NCI-H524 (cell line): Measurements from ENCODE around the gene KCNIP4.

Experiments
- DNase-seq, 2 experiments: peaks; one replicate each; lab custom pipeline; 2025; lab: John Stamatoyannopoulos, UW

Gene KCNIP4

DNA sequence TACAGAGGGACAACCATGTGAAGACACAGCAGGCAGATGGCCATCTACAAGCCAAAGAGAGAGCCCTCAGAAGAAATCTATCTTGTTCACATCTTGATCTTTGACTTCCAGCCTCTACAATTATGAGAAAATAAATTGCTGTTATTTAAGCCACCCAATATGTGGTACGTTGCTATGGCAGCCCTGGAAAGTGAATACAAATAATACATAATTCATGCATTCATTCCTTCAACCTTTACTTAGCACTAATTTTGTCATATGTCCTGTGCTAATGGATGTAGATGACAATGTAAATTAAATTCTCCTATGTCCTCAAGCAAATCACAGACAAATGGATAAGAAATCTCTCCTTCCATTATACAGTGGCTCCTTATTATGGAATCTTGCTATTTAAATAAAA lies 886.7 kb downstream of the KCNIP4 start:
- DNase-seq = no peak

DNA sequence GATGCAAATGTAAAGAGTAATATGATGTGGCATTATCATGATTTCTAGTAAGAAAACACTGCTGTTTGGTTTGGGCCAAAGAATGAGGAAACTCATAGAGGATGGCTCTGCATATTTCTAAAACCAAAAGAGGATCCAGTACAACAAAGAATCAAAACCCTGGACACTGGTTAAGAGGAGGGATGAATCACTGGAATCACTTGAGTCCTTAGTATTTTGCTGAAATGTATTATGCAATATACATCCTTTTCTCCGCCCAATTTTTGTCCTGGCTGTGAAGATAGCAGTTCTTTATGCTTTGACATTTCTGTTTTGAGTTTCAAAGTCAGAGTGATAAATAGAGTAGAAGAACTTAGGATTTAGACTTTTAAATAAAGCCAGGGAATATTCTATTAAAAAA lies 902.4 kb downstream of the KCNIP4 start:
- no peak for DNase-seq

- DNase-seq = no peak
Observed at GRCh38 chr4:21045119-21045518, 903.5 kb downstream of the KCNIP4 start.

DNA sequence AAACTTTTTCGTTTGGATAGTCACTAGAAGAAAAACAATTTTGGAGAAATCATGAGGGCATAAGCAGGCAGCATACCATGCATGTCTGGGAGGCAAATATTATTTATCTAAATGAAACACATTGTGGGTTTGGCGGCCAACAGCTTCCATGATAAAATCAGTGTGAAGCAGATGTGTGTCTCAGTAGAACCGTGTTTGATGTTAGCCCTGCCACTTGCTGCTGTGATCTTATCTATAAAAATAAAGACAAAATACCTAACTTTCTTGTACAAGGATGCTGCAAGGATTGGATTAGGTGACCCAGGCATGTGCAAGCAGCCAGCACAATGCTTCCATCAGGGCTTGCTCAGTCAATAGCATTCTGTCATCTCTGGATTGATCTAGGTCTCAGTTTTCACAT lies 906.9 kb downstream of the KCNIP4 start:
- DNase-seq = no peak

DNA sequence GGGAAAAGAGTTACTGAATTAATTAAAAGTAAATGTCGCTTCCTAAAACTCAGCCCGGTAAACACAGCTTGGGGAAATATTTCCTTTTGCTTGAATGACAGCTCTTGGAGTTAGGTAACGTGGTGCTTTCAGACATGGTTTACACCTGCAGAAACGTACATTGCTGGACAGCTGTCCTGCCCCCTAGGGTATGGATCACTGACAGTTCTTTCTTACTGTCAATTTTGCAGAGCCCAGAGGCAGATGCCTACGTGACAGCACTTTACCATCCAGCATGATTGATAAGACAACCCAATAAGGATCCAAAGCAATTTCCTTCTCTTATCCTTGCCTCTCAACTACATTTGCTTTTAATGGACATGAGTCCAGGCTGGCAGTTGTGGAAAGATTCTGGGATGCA lies 913.8 kb downstream of the KCNIP4 start:
- DNase-seq = no peak

GRCh38 chr4:21032089-21032645 lies 916.4 kb downstream of the KCNIP4 start:
- DNase-seq = no peak

DNA sequence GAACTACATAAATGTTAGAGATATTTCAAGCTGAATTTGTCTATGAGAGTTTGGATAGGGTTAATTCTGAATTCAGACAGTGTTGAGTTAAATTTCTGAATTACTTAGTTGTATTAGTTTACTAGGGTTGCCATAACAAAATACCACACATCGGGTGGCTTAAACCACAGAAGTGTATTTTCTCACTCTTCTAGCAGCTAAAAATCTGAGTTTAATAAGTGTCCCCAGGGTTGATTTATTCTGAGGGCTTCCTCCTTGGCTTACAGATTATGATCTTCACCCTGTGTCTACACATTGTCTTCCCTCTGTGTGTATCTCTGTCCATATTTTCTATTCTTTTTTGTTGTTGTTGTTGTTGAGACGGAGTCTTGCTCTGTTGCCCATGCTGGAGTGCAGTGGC lies 929.8 kb downstream of the KCNIP4 start:
- no peak for DNase-seq

GRCh38 chr4:21013501-21013900 lies 935.1 kb downstream of the KCNIP4 start:
- no peak for DNase-seq

- no peak for DNase-seq
Observed at GRCh38 chr4:21012851-21013331, 935.7 kb downstream of the KCNIP4 start.

- no peak for DNase-seq
Observed at GRCh38 chr4:21011106-21011505, 937.5 kb downstream of the KCNIP4 start.

DNA sequence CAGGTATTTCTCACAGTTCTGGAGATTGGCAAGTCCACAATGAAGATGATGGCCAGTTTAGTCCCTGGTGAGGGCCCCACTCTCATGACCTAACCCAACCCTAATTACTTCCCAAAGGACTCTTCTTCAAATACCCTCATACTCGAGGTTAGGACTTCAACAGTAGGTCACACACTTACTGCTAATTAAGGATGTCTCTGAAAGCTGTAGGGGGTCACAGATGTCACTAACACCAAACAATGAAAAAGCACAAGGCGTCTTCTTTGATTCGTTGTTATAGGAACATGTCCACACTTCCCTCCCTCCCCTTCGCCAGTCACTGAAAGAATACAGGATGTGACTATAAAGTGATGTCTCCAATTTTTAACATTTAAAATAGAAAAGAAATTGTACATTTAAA lies 938.6 kb downstream of the KCNIP4 start:
- DNase-seq = no peak

DNA sequence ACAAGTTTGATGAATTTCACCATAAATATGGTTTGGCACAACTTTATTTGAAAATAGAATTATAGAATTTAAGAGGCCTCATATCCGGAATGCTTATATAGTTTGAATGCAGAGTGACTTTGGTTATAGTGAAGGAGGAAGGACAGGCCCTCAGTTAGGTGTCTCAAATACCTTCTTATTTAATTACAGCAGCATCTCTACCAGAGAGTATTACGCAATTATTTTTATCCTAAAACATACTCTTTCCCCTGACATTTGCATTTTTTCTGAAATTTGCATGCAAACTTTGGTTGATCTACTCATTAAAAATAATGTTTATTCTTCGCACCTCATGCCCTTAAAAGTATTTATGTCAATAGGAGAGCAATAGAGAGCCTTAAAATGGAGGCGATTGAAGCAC lies 942.9 kb downstream of the KCNIP4 start:
- DNase-seq = no peak

GRCh38 chr4:21002976-21003375 lies 945.6 kb downstream of the KCNIP4 start:
- DNase-seq = no peak

DNA sequence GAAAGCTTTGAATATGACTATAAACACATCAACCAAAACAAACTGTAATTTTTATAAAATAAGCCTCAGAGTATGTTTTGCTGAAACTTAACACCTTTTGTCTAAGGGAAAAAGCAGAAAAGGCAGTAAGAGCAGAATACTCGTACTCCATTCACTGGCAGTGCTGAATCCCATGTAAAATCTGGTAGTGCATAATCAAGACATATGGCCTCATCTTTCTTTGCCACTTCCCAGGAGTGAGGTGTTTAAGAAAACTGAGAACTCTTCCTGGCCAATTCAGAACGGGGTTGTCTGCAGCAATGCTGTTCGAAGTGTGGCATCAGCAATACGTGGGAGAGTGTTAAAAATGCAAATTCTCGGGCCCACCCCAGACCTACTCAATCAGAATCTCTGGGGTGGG lies 946.3 kb downstream of the KCNIP4 start:
- no peak for DNase-seq

- DNase-seq = no peak
Observed at GRCh38 chr4:21001490-21001889, 947.1 kb downstream of the KCNIP4 start.

GRCh38 chr4:20997886-20998285 lies 950.7 kb downstream of the KCNIP4 start:
- DNase-seq = no peak

- DNase-seq = no peak
Observed at GRCh38 chr4:20995610-20996009, 953.0 kb downstream of the KCNIP4 start.

- DNase-seq = no peak
Observed at GRCh38 chr4:20995015-20995414, 953.6 kb downstream of the KCNIP4 start.

DNA sequence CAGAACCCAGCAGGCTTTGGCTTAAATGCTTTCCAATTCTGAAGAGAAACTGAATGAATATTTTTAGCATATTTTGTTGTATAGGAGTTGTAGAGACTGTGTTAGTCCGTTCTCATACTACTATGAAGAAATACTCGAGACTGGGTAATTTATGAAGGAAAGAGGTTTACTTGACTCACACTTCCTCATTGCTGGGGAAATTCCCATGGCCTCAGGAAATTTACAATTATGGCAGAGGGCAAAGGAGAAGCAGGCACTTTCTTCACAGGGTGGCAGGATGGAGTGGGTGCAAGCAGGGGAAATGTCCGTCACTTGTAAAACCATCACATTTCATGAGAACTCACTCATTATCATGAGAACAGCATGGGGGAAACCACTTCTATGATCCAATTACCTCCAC lies 956.6 kb downstream of the KCNIP4 start:
- no peak for DNase-seq

DNA sequence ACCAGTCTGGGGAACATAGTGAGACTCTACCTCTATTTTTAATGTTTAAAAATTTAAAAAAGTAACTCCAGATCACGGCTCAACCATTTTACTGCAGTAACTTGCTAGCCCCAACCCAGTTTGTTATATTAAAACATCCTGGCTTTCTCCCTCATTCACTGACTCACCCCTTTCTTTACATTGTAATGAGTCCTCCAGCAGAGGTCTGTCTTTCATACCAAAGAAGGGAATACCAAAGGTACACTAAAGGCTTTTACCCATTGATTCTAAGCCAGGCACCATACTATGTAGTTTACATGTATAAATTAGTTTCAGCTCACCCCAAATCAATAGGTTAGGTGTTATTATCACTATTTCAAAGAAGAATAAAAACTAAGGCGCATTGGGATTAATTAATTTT lies 961.4 kb downstream of the KCNIP4 start:
- no peak for DNase-seq

GRCh38 chr4:20984576-20984836 lies 964.1 kb downstream of the KCNIP4 start:
- DNase-seq = no peak

DNA sequence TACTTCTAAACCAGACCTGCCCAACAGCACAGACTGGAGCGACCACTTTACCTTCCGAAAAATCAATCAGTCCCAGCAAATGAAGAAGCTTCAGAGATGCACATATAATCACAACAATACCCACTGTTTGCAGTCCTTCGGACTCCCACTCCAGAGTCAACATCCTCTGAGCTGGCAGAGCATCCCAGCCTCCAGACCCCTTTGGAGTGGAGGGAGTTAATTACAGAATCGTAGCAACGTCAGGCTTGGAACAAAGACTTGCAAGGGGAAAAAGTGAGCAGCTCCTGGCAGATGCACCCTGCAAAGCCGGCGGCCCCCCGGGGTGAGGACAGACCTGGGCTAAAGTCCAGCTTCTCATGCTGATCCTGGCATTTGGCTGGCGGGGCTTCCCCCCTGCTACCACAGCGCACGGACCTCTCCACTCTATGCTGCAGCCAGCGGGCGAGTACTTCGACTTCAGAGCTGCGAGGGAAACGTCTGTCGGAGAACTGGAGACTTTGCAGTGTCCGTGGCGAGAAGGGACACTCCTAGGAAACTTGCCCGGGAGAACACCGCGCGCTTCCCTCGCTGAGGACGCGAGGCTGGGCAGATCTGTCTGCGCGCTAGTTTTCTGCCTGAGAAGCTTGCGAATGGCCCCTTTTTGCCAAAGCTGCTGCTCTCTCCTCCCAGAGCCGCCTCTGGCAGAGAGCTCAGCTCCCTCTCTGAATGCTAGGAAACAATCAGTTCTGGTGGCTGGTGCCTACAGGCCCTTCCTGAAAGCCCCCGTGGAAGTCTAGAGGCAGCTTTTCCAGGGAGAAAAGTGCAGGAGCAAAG lies 964.6 kb downstream of the KCNIP4 start:
- peak; percentile 50 to 78 for DNase-seq

- DNase-seq = no peak
Observed at GRCh38 chr4:20982544-20982943, 966.0 kb downstream of the KCNIP4 start.

DNA sequence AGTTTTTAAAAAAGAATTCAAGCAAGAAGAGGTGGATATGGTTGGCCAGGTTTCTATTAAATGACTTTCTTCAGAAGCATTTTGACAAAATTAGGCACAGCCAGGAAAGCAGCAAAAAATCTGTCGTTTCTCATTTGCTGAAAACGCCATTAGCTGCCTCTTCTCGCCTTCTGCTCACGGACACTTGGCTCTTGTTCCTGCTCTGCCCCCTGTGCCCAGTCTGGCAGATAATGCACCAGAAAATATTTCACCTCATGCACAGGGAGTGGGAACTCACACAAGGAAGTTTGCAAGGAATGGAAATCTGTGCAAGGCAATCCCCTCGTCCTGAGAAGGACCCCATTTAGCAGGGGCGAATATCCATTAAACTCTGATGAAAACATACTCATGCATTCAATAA lies 988.3 kb downstream of the KCNIP4 start:
- DNase-seq = no peak
